GM06990 (cell line): ENCODE data around the gene GRK5.

Experiments
- DNase-seq: peaks from one replicate; pipeline ENCODE4 v3.0.0-alpha.2; 2011; ENCODE audit not compliant: insufficient read length; ENCODE audit errors: extremely low read depth
- H3K27me3 ChIP-seq: replicated peaks from 2 replicates; pipeline ENCODE4 v1.6.0; 2011; ENCODE audit warnings: low read length; ENCODE audit not compliant: control insufficient read depth, insufficient read depth
- H3K36me3 ChIP-seq: 2 replicates; pipeline ENCODE4 v1.5.1; 2011; ENCODE audit warnings: low read length; ENCODE audit not compliant: control insufficient read depth, insufficient read depth
- H3K4me3 ChIP-seq: replicated peaks from 2 replicates; pipeline ENCODE4 v1.5.1; 2011; ENCODE audit warnings: low read depth, mild to moderate bottlenecking, control low read depth, low read length
- CTCF ChIP-seq: IDR thresholded peaks from 2 replicates; pipeline ENCODE4 v1.5.1; 2011; ENCODE audit warnings: low read length, control low read depth, mild to moderate bottlenecking, inconsistent platforms; ENCODE audit not compliant: insufficient read depth, poor library complexity, severe bottlenecking

The GRK5 gene

DNA sequence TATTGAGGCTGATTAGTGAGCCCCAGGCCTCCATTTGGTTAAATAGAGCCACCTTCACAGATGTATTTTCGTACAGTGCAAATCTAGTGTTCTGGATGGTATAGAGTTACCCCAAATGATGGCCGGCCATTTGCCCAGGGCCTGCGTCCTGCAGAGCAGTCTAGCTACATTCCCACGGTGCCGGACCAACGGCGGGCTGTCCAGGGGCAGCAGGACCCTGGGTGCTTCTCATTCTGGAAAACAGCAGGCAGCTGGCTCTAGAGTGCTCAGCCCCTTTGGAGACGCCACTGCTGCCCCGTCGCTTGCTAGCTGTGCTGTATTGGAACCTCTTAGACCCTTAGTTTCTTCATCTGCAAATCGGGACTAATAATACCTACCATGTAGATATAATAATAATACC, 186.1 kb downstream of the GRK5 start:
- no peak for TF ChIP-seq CTCF
- H3K4me3 ChIP-seq: no peak overlapping the region
- DNase-seq: no peak

GRCh38 chr10:119393845-119394244, 186.5 kb downstream of the GRK5 start:
- TF ChIP-seq CTCF: no peak
- no peak overlapping the region for H3K4me3 ChIP-seq
- H3K27me3 ChIP-seq: no peaks in the 10 kb centered on the region
- H3K36me3 ChIP-seq: peaks cover 7% of the 10 kb centered on the region
- DNase-seq: no peak

More for the DNA sequence above, 186.1 kb downstream of the GRK5 start:
- H3K27me3 ChIP-seq: no peaks in the 10 kb centered on the region
- peaks cover 4% of the 10 kb centered on the region for H3K36me3 ChIP-seq

DNA sequence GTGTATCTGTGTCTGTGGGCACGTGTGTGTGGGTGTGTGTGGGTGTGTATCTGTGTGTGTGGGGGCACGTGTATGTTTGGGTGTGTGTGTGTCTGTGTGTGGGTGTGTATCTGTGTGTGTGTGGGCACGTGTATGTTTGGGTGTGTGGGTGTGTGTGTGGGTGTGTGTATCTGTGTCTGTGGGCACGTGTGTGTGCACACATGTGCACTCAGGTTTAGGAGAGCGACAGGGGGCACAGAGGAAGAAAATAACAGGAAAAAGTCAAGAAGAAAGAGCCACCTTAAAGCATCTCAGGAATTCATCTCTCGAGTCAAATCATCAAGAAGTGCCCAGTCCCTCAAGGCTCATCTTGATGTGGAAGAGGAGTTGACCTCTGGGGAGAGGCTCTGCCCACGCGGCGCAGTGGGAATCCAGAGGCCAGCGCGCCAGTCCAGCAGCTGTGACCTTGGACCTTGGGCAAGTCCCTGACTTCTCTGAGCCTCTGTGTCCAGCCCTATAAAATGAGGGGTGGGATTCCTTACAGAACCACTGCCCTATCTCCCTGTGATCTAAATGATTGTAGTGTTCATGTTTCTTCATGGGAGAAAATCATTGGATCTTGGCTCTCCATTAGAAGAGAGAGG, 187.4 kb downstream of the GRK5 start:
- H3K4me3 ChIP-seq: no peak overlapping the region
- H3K27me3 ChIP-seq: no peaks in the 10 kb centered on the region
- DNase-seq: no peak
- peaks cover 8% of the 10 kb centered on the region for H3K36me3 ChIP-seq
- TF ChIP-seq CTCF: no peak

- H3K4me3 ChIP-seq: no peak overlapping the region
- H3K27me3 ChIP-seq: no peaks in the 10 kb centered on the region
- DNase-seq: no peak
- TF ChIP-seq CTCF: no peak
- H3K36me3 ChIP-seq: peaks cover 12% of the 10 kb centered on the region
These were observed 188.1 kb downstream of the GRK5 start for GRCh38 chr10:119395280-119396007.

DNA sequence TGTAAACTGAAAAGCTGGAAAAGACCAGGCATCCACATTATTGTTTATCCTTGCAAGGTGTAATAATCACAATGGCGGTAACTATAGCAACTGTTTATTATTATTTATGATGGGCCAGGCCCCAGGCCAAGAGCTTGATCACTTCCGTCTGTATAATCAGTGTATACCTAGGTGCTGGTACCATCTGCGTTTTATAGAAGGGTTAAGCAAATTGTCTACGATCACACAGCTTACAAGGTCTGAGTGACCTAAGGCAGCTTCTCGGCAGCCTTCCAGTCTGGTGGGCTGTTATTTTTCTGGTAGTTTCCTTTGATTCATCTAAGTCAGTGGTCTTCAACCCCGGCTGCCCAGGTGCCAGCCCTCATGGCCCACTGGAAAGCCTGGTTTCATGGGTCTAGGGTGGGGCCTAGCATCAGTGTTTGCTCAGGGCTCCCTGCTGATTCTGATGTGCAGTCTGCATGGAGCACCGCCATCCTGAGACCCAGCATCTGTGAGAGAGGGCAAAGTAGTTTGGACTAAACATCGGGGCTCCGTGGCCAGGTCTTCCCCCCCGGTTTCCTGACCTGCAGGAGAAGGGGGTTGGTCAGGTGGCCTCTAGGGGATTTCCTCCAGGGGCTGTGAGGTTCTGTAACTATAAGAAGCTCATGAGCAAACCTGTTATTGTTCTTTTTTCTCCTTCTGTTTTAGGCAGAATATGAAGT, 188.8 kb downstream of the GRK5 start:
- no peaks in the 10 kb centered on the region for H3K27me3 ChIP-seq
- no peak for DNase-seq
- peaks cover 14% of the 10 kb centered on the region for H3K36me3 ChIP-seq
- TF ChIP-seq CTCF: no peak
- H3K4me3 ChIP-seq: no peak overlapping the region
